Stimulated activated CD4-positive, alpha-beta T cell treated with anti-CD3 and anti-CD28 coated beads, Interleukin-4, amount 100 ng/mL, for 4 hours (primary cell): ENCODE results near the gene RPL31.
A peak's percentile ranks its signal among the peaks of the same experiment; 100 is the strongest.

Experiments
- DNase-seq, 2 experiments: peaks; one replicate each; pipeline ENCODE4 v3.0.0-alpha.2; 2020

The RPL31 gene

GRCh38 chr2:101001691-101002561 is at the start of gene RPL31:
Gene RPL31 (plus strand): TSS chr2:101002289. CDS start chr2:101002702, 413 bp downstream.
- DNase-seq = peak; percentile 93 to 97

- DNase-seq = no peak
Observed at GRCh38 chr2:100952512-100952911, 49.6 kb upstream of the RPL31 start.

- DNase-seq = no peak
Observed at GRCh38 chr2:100953406-100954043, 48.6 kb upstream of the RPL31 start.

- DNase-seq = no peak
Observed at GRCh38 chr2:100954044-100954420, 48.1 kb upstream of the RPL31 start.

GRCh38 chr2:100955226-100955625 is 46.9 kb upstream of the RPL31 start:
- no peak for DNase-seq

- no peak for DNase-seq
Observed at GRCh38 chr2:100956081-100956480, 46.0 kb upstream of the RPL31 start.

GRCh38 chr2:100957996-100958653 is 44.0 kb upstream of the RPL31 start:
- DNase-seq = no peak

- no peak for DNase-seq
Observed at GRCh38 chr2:100959225-100959880, 42.7 kb upstream of the RPL31 start.

- no peak for DNase-seq
Observed at GRCh38 chr2:100960688-100961087, 41.4 kb upstream of the RPL31 start.

GRCh38 chr2:100962366-100963025 is 39.6 kb upstream of the RPL31 start:
- DNase-seq = no peak

- no peak for DNase-seq
Observed at GRCh38 chr2:100963026-100963375, 39.1 kb upstream of the RPL31 start.

GRCh38 chr2:100964222-100964621 is 37.9 kb upstream of the RPL31 start:
- DNase-seq = no peak

- no peak for DNase-seq
Observed at GRCh38 chr2:100964681-100965169, 37.4 kb upstream of the RPL31 start.

GRCh38 chr2:100965596-100965995 is 36.5 kb upstream of the RPL31 start:
- DNase-seq = no peak

- no peak for DNase-seq
Observed at GRCh38 chr2:100967716-100968115, 34.4 kb upstream of the RPL31 start.

- DNase-seq = no peak
Observed at GRCh38 chr2:100968146-100969145, 33.6 kb upstream of the RPL31 start.

- DNase-seq = no peak
Observed at GRCh38 chr2:100969998-100970397, 32.1 kb upstream of the RPL31 start.

GRCh38 chr2:100971221-100971620 is 30.9 kb upstream of the RPL31 start:
- DNase-seq = no peak

- DNase-seq = no peak
Observed at GRCh38 chr2:100972452-100972851, 29.6 kb upstream of the RPL31 start.

GRCh38 chr2:100974712-100975520 is 27.2 kb upstream of the RPL31 start:
- no peak for DNase-seq

- DNase-seq = no peak
Observed at GRCh38 chr2:100975521-100975785, 26.6 kb upstream of the RPL31 start.
